WERI-Rb-1 (cell line): ENCODE data around the gene C2orf80.
A peak's percentile ranks its signal among the peaks of the same experiment; 100 is the strongest.

Experiments used
- DNase-seq: peaks from one replicate; pipeline ENCODE4 v3.0.0-alpha.2; 2020
- H3K27ac ChIP-seq: fragments of 250-450 bp; sonication (Bioruptor Pico); 2 replicates; pipeline ENCODE4 v1.5.1; 2020; ENCODE audit warnings: mild to moderate bottlenecking, moderate library complexity
- H3K27me3 ChIP-seq: fragments of 250-450 bp; sonication (Bioruptor Pico); 2 replicates; pipeline ENCODE4 v1.5.1; 2021; ENCODE audit warnings: mild to moderate bottlenecking, low read depth, moderate library complexity; ENCODE audit not compliant: insufficient read depth, severe bottlenecking
- H3K36me3 ChIP-seq: fragments of 250-450 bp; sonication (Bioruptor Pico); 2 replicates; pipeline ENCODE4 v1.5.1; 2020; ENCODE audit warnings: mild to moderate bottlenecking, moderate library complexity
- H3K4me3 ChIP-seq: 2 replicates; pipeline ENCODE4 v1.5.1; 2011; ENCODE audit warnings: low read depth, mild to moderate bottlenecking, control low read depth, low read length
- H3K9me3 ChIP-seq: fragments of 250-450 bp; sonication (Bioruptor Pico); 2 replicates; pipeline ENCODE4 v1.5.1; 2021; ENCODE audit warnings: mild to moderate bottlenecking, moderate library complexity; ENCODE audit not compliant: severe bottlenecking
- CTCF ChIP-seq: IDR thresholded peaks from 2 replicates; pipeline ENCODE4 v1.5.1; 2011; ENCODE audit warnings: low read depth, mild to moderate bottlenecking, control low read depth, inconsistent platforms, low read length

The C2orf80 gene

GRCh38 chr2:208186465-208186864 is 3.4 kb downstream of the C2orf80 start:
- Histone ChIP-seq H3K27ac (no peak overlapping the region), H3K4me3 (no peak overlapping the region), H3K27me3 (no peaks in the 10 kb centered on the region), H3K9me3 (no peaks in the 10 kb centered on the region), H3K36me3 (no peaks in the 10 kb centered on the region)
- no peak for TF ChIP-seq CTCF
- DNase-seq, result no peak

GRCh38 chr2:208183972-208184705 is 5.7 kb downstream of the C2orf80 start:
- no peak for DNase-seq
- Histone ChIP-seq H3K9me3 (no peaks in the 10 kb centered on the region), H3K27me3 (no peaks in the 10 kb centered on the region), H3K4me3 (no peak overlapping the region), H3K27ac (no peak overlapping the region), H3K36me3 (no peaks in the 10 kb centered on the region)
- TF ChIP-seq CTCF, result no peak

GRCh38 chr2:208183526-208183925 is 6.3 kb downstream of the C2orf80 start:
- no peak overlapping the region for H3K4me3 ChIP-seq
- no peaks in the 10 kb centered on the region for H3K27me3 ChIP-seq
- H3K27ac ChIP-seq, result no peak overlapping the region
- no peaks in the 10 kb centered on the region for H3K36me3 ChIP-seq
- no peaks in the 10 kb centered on the region for H3K9me3 ChIP-seq
- DNase-seq, result no peak
- TF ChIP-seq CTCF, result no peak

- H3K27ac ChIP-seq, result no peak overlapping the region
- no peaks in the 10 kb centered on the region for H3K27me3 ChIP-seq
- no peaks in the 10 kb centered on the region for H3K36me3 ChIP-seq
- H3K9me3 ChIP-seq, result no peaks in the 10 kb centered on the region
- no peak for DNase-seq
- TF ChIP-seq CTCF, result no peak
- no peak overlapping the region for H3K4me3 ChIP-seq
These were observed 7.0 kb downstream of the C2orf80 start for GRCh38 chr2:208182835-208183234.

GRCh38 chr2:208179028-208179609 is 10.7 kb downstream of the C2orf80 start:
- Histone ChIP-seq H3K27ac (no peak overlapping the region), H3K4me3 (no peak overlapping the region), H3K9me3 (no peaks in the 10 kb centered on the region), H3K27me3 (no peaks in the 10 kb centered on the region), H3K36me3 (no peaks in the 10 kb centered on the region)
- DNase-seq, result no peak
- TF ChIP-seq CTCF, result 0 out of 2 replicates have a peak, but pooled peaks have one; percentile 9

- no peak for DNase-seq
- no peaks in the 10 kb centered on the region for H3K36me3 ChIP-seq
- no peaks in the 10 kb centered on the region for H3K9me3 ChIP-seq
- no peak for TF ChIP-seq CTCF
- H3K27me3 ChIP-seq, result no peaks in the 10 kb centered on the region
- H3K4me3 ChIP-seq, result peak overlapping the region; percentile 14; the same call in 1 of the 2 replicates
- H3K27ac ChIP-seq, result no peak overlapping the region
These were observed 14.0 kb downstream of the C2orf80 start for GRCh38 chr2:208175840-208176153.
